ENCODE measurements around the gene SLC25A30.

DNA sequence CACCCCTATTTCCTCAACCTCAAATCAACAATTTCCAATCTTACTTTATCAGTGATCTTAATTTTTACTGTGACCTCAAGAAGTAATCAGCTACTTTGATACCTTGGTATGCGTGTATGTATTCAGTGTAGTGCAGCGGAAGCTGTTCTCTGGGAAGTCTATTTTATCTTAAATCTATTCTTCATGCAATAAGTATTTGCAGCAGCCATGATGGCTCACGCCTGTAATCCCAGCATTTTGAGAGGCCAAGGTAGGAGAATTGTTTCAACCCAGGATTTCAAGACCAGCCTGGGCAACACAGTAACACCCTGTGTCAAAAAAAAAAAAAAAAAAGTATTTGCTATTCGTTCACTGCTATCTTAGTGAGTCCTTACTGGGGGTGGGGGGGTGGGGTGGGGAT lies 6.5 kb downstream of the SLC25A30 start:
- no peak for TF ChIP-seq EP300 (IDR thresholded peaks at IDR 0.05)
- TF ChIP-seq, protein P1, sequence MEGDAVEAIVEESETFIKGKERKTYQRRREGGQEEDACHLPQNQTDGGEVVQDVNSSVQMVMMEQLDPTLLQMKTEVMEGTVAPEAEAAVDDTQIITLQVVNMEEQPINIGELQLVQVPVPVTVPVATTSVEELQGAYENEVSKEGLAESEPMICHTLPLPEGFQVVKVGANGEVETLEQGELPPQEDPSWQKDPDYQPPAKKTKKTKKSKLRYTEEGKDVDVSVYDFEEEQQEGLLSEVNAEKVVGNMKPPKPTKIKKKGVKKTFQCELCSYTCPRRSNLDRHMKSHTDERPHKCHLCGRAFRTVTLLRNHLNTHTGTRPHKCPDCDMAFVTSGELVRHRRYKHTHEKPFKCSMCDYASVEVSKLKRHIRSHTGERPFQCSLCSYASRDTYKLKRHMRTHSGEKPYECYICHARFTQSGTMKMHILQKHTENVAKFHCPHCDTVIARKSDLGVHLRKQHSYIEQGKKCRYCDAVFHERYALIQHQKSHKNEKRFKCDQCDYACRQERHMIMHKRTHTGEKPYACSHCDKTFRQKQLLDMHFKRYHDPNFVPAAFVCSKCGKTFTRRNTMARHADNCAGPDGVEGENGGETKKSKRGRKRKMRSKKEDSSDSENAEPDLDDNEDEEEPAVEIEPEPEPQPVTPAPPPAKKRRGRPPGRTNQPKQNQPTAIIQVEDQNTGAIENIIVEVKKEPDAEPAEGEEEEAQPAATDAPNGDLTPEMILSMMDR (IDR thresholded peaks at IDR 0.05) = no peak
- TF ChIP-seq POLR2A (IDR thresholded peaks at IDR 0.05) = no peak
- no peak for TF ChIP-seq POLR2AphosphoS5 (IDR thresholded peaks at IDR 0.05)

All from stomach (tissue), 4 donors.